Stimulated activated CD8-positive, alpha-beta memory T cell treated with anti-CD3 and anti-CD28 coated beads, Interleukin-12 subunit alpha, Interleukin-12 subunit beta, amount 100 ng/mL, for 4 hours (primary cell): ENCODE results near the gene NOS3.
A peak's percentile ranks its signal among the peaks of the same experiment; 100 is the strongest.
"Not testable (repeated sequence)": the region's sequence is repeated elsewhere in the genome, so short reads cannot be mapped to it uniquely, and the experiment has no call there.

Experiments used
- DNase-seq: peaks from one replicate; pipeline ENCODE4 v3.0.0-alpha.2; 2020; ENCODE audit warnings: low read depth

NOS3 gene

DNA sequence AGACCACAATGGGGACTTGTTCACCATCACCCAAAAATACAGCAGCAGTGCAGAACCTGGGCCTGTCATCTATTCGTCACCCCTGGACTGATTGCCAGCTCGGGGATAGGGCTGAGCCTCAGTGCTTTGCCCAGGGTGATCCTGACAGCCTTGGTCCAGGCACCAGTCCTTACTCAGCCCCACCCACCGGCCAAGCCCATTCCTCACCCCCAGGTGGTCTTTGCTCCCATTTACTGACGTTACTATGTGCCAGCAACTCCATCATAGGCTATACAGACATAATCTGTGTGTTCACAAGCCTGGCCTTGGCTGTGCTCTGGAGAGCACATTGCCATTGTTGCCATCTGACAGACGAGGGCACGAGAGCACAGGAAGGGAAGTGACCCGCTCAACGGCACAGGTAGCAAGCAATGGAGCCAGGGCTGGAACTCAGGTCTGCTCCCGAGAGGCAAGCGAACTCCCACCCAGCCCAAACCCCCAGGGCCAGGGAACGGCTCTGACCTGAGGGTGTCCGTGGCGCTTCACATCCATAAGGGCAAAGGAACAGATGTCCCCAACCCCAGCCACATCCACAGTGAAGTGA lies 26.6 kb downstream of the NOS3 start:
- DNase-seq = no peak

DNA sequence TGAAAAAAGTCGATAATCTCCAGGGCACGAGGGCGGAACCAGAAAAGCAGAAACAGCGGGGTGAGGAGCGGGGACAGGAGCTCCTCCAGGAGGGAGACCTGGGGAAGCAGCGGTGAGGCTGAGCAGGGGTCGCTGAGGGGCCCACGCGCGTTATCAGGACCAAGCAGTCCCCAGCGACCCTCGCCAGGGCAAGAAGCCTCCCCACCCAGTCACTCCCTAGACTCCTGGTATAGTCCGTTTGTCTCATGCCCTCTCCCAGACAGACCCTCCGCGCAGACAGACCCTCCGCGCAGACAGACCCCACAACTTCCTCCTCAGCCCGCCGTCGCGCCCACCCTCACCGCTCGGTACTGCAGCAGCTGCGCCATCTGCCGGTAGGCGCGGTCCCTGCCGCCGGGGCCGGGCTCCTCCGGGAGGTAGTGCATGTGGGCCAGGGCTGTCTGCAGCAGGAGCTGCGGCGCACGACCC lies 27.2 kb downstream of the NOS3 start:
- DNase-seq = peak; percentile 69

DNA sequence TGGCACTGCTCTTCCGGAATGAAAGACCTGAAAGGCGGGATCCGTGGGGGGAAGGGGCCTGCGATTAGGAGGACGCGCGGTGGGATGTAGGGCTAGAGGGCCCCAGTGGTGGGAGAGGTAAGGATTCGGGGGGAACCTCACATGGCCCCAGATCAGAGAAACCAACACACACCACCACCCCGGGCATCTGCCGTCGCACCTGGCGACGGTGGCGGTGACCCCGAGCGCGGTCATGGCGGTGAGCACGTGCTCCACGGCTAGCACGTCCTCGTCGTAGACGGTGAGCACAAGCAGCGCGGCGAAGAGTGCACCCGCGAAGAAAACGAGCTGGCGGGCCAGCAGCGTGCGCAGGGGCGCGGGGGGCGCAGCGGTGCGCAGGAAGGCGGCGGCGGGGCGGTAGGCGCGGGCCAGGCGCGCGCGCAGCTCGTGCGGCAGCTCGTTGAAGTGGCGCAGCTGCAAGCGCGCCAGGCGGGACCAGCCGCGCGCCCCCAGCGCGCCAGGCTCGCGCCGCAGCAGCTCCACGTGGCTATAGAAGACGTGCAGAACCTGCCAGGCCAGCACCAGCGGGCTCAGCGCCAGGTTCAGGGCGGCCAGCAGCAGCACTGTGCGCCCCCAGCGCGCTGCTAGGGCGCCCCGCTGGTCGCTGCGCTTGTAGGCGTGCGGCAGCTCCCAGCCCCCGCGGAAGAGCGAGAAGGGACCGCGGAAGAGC lies 27.8 kb downstream of the NOS3 start:
- DNase-seq = no peak

DNA sequence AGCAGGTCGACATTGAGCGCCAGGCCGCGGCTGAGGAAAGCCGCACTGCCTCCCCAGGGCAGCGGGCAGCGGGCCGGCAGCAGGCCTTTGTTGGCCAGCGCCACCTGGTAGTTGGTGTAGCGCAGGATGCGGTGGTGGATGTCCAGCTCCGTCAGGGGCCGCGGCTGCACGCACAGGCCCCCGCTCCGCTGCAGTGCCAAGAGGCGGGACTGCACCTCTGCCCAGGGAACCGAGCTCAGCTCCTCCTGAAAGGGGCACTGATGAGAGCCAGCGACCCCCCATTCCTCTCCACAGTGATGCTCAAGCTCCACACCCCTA lies 28.3 kb downstream of the NOS3 start:
- no peak for DNase-seq

DNA sequence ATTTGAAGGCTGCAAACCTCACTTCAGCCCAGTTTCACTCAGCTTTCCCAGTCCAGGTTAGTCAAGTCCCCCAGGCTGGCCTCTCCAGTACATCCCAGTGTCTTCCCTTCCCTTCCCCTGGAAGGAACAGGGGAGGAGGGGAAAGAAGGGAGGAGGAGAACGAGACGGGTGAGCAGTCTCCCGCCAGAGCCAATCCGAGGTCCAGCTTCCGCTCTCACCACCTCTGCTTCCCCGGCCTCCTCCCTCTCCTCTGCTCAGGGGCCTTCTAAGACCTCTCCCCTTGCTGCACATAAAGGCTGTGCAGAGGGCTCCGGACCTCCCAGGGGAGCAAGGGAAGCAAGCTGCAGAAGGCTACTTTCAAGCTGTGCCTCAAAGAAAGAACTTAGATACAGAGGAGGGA lies 29.4 kb downstream of the NOS3 start:
- no peak for DNase-seq

DNA sequence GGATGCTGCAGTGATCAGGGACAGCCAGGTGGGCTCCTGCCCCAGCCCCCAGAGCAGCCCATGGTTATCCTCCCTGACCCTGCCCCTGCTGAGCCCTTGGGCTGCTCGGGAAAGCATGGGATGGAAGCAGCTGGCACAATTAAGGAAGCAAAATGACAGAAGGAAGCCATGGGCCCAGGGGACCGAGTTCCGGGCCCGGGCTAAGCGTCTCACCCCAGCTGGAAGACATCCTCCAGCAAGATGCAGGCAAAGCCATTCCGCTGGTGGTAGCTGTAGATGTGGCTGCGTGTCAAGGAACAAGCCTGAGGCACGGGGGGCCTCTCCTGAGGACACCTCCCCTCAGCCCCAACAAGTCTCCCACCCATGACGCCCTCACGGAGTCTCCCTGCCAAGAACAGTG lies 32.4 kb downstream of the NOS3 start:
- DNase-seq = no peak

DNA sequence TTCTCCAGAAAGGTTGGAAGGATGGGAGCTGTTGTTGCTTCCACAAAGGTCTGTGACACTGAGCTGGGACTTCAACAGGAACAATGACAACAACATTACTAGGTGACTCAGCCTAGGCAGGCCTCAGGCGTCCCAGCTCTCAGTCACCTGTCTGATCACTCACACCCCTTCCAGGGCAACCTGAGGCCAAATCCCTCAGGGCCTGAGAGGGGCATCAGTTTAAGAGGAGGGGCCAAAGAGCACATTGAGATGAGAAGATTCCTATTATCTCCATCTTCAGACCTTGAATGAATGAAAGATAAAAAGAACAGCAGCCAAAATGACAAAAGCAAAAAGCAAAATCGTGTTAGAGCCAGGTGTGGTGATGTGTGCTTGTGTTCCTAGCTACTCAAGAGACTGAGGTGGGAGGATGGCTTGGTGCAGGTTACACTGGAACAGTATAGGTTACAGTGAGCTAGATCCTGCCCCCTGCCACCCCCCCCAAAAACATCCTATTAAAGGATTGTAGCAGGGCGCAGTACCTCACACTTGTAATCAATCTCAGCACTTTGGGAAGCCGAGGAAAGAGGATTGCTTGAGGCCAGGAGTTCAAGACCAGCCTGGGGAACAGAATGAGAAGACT lies 33.7 kb downstream of the NOS3 start, which contains the start of gene ATG9B:
Gene ATG9B (minus strand): TSS at position 60 of the 622 bp plus-strand sequence. CDS start 71 bp downstream, outside the sequence.
- no peak for DNase-seq

DNA sequence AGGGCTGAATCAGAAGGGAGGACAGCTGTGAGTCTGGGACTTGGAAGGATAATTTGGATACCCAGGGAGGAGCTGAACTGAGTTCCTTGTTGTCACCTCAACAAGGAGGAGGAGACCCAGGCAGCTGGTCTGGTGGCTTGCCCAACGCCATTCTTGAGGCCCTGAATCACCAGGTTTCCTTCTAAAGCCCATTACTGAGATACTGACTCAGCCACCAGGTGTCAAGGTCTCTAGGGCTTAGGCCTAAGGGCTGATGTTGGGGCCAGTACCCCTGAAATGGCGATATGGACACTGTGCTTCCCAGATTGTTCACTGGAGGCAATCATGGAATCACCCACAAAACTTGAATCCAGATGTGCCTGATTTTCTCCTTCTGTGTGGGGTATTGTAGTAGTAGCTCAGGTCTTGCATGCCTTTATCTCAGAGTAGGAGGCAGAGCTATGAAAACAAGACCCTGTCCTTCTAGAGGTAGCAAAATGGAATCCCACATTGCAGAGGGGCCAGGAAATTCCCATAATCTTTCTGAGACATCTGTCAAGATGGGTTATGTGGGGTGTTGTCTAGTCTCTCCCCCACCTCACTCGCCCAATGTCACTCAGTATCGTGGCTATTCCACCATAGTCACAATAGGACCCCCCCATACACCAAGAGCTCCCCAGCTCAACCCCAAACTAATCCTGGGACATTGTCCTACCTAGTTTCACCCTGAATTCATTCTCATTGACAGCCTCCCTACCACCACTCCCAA lies 35.3 kb downstream of the NOS3 start:
- DNase-seq = no peak

DNA sequence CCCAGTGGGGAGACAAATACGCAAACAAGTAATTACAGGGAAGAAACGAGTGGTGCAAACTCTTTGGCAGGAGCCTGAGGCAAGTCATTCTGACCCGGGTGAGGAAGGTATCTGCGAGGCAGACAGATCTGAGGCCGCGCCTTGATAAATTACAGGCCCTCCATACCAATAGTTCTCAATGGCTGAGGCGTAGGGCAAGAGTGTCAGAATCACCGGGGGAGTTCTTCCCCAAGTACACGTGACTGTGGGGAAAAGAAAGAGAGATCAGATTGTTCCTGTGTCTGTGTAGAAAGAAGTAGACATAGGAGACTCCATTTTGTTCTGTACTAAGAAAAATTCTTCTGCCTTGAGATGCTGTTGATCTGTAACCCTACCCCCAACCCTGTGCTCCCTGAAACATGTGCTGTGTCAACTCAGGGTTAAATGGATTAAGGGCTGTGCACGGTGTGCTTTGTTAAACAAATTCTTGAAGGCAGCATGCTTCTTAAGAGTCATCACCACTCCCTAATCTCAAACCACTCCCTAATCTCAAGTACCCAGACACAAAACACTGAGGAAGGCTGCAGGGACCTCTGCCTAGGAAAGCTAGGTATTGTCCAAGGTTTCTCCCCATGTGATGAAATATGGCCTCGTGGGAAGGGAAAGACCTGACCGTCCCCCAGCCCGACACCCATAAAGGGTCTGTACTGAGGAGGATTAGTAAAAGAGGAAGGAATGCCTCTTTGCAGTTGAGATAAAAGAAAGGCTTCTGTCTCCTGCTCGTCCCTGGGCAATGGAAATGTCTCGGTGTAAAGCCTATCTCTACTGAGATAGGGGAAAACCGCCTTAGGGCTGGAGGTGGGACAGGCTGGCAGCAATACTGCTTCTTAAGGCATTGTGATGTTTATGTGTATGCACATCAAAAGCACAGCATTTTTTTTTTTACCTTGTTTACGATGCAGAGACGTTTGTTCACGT lies 36.2 kb downstream of the NOS3 start:
- DNase-seq = not testable (repeated sequence)

DNA sequence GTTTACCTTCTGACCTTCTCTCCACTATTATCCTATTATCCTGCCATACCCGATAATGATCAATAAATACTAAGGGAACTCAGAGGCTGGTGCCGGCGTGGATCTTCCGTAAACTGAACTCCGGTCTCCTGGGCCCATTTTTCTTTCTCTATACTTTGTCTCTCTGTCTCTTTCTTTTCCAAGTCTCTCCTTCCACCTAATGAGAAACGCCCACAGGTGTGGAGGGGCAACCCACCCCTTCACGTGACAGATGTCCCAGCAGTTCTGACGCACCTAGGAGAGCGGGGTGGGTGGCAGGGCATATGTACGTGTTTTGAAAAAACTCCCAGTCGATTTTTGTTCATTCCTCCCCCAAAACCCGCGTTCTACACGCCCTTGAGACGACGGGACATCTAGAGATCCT lies 36.9 kb downstream of the NOS3 start:
- DNase-seq = not testable (repeated sequence)

DNA sequence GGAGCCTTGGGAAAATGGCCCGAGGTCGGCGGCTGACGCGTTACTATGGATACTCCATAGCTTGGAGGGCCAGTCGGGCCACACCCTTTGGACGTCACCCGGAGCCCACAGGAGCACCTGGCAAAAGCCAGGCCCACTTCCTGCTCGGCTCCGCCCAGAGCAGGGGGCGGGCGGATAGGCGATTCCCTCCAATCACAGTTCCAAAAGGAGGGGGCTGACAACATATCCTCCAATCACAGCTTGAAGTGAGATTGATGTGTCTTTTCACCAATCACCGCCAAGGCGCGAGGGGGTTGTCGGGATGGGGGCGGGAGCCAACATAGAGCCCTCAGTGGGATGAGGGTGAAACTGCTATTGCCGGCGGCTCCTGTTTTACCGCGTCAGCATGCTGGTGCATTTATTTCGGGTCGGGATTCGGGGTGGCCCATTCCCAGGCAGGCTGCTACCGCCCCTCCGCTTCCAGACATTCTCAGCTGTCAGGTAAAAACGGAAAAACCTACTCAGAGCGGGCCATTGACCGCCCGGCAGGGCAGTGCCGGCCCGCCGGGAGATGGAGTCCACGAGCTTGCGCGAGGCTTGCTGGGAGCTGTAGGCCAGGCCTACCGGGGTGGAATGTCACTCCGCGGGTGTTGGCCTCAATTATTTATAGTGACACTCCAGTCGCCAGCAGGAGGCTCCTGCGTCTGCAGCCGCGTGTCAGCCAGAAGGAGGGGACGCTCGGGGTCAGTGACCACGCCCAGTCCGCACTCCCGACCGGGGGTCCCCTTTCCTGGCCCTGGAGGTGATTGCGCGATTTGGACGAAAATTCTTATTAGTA lies 37.5 kb downstream of the NOS3 start, which contains the start of gene ABCB8:
Gene ABCB8 (plus strand): TSS at position 320 of the 817 bp plus-strand sequence. CDS start 66 bp downstream, at position 386.
- peak; percentile 94 for DNase-seq

DNA sequence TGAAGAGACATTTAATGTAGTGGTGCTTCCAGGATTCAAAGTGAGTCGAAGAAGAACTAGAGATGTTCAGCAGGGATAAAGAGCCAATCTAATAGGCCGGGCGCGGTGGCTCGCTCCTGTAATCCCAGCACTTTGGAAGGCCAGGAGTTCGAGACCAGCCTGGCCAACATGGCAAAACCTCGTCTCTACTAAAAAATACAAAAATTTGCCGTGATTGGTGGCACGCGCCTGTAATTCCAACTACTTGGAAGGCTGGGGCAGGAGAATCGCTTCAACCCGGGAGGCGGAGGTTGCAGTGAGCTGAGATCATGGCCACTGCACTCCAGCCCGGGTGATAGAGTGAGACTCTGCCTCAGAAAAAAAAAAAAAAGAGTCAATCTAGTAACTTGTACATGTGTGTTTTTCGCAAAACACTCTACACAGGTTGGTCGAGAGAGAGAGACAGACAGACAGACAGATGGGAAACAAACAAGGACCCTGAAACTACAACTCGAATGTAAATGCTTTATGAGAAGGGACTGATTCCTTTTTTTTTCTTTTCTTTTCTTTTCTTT lies 38.2 kb downstream of the NOS3 start:
- DNase-seq = no peak

DNA sequence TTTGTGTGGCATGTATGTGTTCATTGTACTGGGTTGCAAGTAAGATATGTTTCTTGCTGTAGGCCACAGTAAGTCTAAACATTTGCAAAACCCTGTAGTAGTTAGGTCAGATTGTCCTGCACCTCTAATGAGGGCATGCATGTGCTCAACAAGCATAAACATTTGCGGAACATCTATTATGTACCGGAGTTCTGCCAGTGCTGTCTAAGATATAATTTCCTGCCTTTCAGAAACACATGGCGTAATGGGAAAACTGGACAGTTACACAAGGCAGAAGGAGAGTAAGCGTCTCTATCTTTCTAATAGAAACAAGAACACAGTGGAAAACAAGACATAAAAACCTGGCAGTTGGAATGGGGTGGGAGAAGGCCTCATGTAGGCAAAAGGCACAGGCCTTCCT lies 40.2 kb downstream of the NOS3 start:
- DNase-seq = no peak

DNA sequence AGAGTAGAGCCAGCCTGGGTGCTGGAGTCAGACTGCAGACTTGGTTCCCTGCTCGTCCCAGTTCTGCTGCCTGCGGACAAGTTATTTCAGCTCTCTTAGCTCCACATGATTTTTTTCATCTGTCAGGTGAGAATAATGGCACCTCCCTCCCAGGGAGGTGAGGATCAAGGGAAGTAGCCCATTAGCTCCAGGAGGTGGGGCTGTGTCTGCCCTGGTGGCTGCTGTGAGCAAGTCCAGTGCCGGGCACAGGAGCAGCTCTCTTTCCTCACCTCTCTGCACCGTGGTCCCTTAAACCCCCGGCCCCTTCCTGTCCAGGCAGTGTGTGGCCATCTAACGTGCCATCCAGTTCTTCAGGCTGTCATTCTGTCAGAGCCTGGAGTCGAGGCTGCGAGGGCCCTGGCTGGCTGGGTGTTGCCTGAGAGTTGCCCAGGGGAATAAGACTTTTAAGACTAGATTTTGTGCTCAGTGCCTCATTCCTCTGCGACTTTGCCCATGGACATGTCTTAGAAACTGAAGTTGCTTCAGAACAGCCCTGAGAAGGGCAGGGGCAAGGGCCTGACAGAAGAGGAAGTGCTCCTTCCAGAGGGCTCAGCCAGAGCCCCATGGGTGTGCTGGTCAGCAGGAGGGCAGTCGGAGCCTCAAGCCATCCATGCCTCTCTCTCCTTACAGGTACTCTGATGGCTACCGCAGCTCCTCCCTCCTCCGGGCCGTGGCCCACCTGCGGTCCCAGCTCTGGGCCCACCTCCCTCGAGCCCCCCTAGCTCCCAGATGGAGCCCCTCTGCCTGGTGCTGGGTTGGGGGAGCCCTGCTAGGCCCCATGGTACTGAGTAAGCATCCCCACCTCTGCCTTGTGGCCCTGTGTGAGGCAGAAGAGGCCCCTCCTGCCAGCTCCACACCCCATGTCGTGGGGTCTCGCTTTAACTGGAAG lies 42.4 kb downstream of the NOS3 start:
- DNase-seq = no peak

DNA sequence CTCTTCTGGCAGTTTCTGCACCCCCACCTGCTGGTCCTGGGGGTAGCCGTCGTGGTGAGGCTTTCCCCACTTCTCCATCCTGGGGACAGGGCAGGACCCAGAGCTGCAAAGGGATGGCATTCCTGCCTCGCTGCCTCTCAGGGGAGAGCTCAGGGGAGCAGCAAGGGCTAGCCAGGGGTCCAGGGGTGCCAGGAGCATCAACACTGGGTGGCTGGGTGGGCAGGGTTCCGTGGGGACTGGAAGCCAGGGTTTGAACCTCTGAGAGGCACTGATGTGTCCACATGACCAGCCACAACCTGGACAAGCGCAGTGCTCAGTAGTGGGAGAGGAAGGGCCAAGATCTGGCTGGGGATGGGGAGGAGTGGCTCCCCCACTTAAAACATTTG lies 43.0 kb downstream of the NOS3 start:
- no peak for DNase-seq

DNA sequence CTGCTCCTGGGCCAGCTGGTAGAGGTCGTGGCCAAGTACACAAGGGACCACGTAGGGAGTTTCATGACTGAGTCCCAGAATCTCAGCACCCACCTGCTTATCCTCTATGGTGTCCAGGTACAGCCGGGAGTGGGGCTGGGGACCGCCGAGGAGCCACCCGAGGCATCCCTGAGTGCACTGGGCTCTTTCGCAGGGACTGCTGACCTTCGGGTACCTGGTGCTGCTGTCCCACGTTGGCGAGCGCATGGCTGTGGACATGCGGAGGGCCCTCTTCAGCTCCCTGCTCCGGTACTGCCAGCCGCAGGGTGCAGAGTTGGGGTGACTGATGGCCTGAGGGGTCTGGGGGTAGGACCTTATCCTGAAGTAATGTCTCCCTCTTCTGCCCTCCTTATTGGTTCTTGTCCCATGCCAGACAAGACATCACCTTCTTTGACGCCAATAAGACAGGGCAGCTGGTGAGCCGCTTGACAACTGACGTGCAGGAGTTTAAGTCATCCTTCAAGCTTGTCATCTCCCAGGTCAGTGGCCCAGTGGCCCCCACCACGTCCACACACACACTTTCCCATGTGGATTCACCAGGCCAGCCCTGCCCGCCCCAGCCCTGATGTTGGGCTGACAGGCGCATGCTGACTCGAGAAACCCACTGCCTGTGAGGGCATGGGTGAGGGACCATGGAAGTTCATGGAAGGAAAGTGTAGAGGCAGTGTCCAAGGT lies 43.7 kb downstream of the NOS3 start:
- DNase-seq = no peak

DNA sequence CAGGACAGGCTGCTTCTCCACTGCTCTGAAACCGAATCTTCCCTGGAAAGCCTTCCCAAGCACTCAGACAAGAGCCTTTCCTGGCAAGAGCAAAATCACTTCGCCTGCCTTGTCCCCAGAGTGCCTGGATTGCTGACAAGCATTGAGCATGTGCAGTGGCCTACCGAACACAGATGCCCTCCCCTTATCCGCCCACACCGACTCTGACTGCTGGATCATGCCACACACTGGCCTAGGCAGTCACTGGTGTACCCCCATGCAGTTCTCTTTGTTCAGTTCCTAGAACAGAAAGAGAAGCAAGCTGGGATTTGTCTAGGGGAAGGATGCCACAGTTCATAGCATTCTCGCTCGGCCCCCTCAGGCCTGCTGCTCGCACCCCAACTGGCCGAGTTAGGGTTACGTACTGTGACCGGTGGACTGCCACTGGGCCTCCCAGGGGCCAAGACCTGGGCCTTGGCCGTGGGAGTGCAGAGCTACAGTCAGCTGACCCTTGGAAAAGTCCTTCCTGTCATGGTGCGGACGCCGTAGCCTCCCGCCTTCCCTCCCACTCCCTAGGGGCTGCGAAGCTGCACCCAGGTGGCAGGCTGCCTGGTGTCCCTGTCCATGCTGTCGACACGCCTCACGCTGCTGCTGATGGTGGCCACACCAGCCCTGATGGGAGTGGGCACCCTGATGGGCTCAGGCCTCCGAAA lies 44.4 kb downstream of the NOS3 start:
- no peak for DNase-seq

DNA sequence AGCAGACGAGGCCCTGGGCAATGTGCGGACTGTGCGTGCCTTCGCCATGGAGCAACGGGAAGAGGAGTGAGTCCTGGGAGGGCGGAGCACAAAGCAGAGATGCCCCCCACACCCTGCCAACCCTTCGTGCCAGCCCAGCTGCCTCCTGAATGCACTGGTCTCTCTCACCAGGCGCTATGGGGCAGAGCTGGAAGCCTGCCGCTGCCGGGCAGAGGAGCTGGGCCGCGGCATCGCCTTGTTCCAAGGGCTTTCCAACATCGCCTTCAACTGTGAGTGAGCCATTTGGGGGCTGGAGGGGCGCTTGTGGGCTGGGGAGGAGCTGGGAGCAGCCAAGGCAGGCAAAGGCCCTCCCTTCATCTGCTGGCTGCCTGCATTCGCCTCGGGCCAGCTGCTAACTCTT lies 45.1 kb downstream of the NOS3 start:
- no peak for DNase-seq
